GM23338 (cell line): ENCODE results near the gene HPS3. TPM values are rescaled to one million over a fixed set of nuclear protein-coding genes. Genes with fewer than 3 reads are reported as not detected.

Experiments used
- ATAC-seq: fragments of 200-7000 bp; cut with Tn5 transposase; 3 replicates; pipeline ENCODE4 v1.9.1; 2020
- DNase-seq: peaks from one replicate; pipeline ENCODE4 v3.0.0-alpha.2; 2015; ENCODE audit warnings: low spot score
- H2AFZ ChIP-seq: fragments of 200-600 bp; sonication (generic); 2 replicates; pipeline ENCODE4 v1.8.0; 2016; ENCODE audit warnings: antibody characterized with exemption, mild to moderate bottlenecking, moderate library complexity
- H3F3A ChIP-seq: fragments of 200-600 bp; sonication (generic); replicated peaks from 2 replicates; pipeline ENCODE4 v1.8.0; 2017; ENCODE audit warnings: antibody characterized with exemption, mixed run types, low read depth
- H3K27ac ChIP-seq: fragments of 200-600 bp; sonication (generic); 2 replicates; pipeline ENCODE4 v1.6.1; 2016; ENCODE audit warnings: low read depth
- H3K27me3 ChIP-seq: fragments of 200-600 bp; sonication (generic); 2 replicates; pipeline ENCODE4 v1.8.0; 2016; ENCODE audit warnings: mild to moderate bottlenecking, mixed run types, moderate library complexity; ENCODE audit not compliant: insufficient read depth
- H3K36me3 ChIP-seq: fragments of 200-600 bp; sonication (generic); 2 replicates; pipeline ENCODE4 v1.8.0; 2016; ENCODE audit warnings: mild to moderate bottlenecking; ENCODE audit not compliant: insufficient read depth
- H3K4me1 ChIP-seq: fragments of 200-600 bp; sonication (generic); 2 replicates; pipeline ENCODE4 v1.8.0; 2016; ENCODE audit warnings: mild to moderate bottlenecking, moderate library complexity; ENCODE audit not compliant: insufficient read depth
- H3K4me2 ChIP-seq: fragments of 200-600 bp; sonication (generic); 2 replicates; pipeline ENCODE4 v1.7.1; 2017; ENCODE audit warnings: mixed run types
- H3K4me3 ChIP-seq: fragments of 200-600 bp; sonication (generic); 2 replicates; pipeline ENCODE4 v1.6.1; 2016; ENCODE audit warnings: mixed run types
- H3K79me2 ChIP-seq: fragments of 200-600 bp; sonication (generic); replicated peaks from 2 replicates; pipeline ENCODE4 v1.8.0; 2017; ENCODE audit warnings: mild to moderate bottlenecking; ENCODE audit not compliant: insufficient read depth
- H3K9me2 ChIP-seq: fragments of 200-600 bp; sonication (generic); 2 replicates; pipeline ENCODE4 v1.8.0; 2017; ENCODE audit not compliant: insufficient read depth
- H4K20me1 ChIP-seq: fragments of 200-600 bp; sonication (generic); replicated peaks from 2 replicates; pipeline ENCODE4 v1.8.0; 2017; ENCODE audit warnings: mild to moderate bottlenecking; ENCODE audit not compliant: insufficient read depth
- H3K27ac Mint-ChIP-seq: 2 replicates; pipeline ENCODE4 v1.8.0; 2020; ENCODE audit warnings: inconsistent platforms, mild to moderate bottlenecking, moderate library complexity, mixed read lengths
- H3K27me3 Mint-ChIP-seq: 3 replicates; pipeline ENCODE4 v1.8.0; 2022; ENCODE audit warnings: low read depth, mild to moderate bottlenecking, moderate library complexity, mixed read lengths, inconsistent platforms; ENCODE audit not compliant: insufficient read depth, poor library complexity
- H3K36me3 Mint-ChIP-seq: 3 replicates; pipeline ENCODE4 v1.8.0; 2021; ENCODE audit warnings: low read depth, mild to moderate bottlenecking, inconsistent platforms, moderate library complexity, mixed read lengths
- H3K4me1 Mint-ChIP-seq: 3 replicates; pipeline ENCODE4 v1.8.0; 2020; ENCODE audit warnings: mild to moderate bottlenecking, inconsistent platforms, mixed read lengths
- H3K4me3 Mint-ChIP-seq: 3 replicates; pipeline ENCODE4 v1.8.0; 2021; ENCODE audit warnings: moderate library complexity, mild to moderate bottlenecking, inconsistent platforms, mixed read lengths
- H3K9me3 Mint-ChIP-seq: 3 replicates; pipeline ENCODE4 v1.8.0; 2020; ENCODE audit warnings: moderate library complexity, mild to moderate bottlenecking, inconsistent platforms, mixed read lengths
- CREB1 ChIP-seq: fragments of 250-450 bp; sonication (Bioruptor Pico); IDR thresholded peaks from 2 replicates; pipeline ENCODE4 v1.5.0; 2020; ENCODE audit warnings: low read depth, mild to moderate bottlenecking, moderate library complexity
- CTCF ChIP-seq, 2 experiments: fragments of 200-600 bp in 1 of 2; sonication (generic) in 1 of 2; conservative IDR thresholded peaks; 2 replicates each; pipeline versions ENCODE4 v1.5.1 to v1.6.1; 2016 to 2017; ENCODE audit warnings: antibody characterized with exemption in 2 of 2, low read depth in 2 of 2, mild to moderate bottlenecking in 2 of 2, moderate library complexity in 1 of 2
- ETS1 ChIP-seq: IDR thresholded peaks from 2 replicates; pipeline ENCODE4 v1.6.1; 2016; ENCODE audit warnings: antibody characterized with exemption
- EZH2 ChIP-seq: fragments of 200-600 bp; sonication (generic); IDR thresholded peaks from one replicate; pipeline ENCODE4 v1.8.0; 2017; ENCODE audit warnings: antibody characterized with exemption, mild to moderate bottlenecking, low read depth; ENCODE audit not compliant: unreplicated experiment
- EZH2phosphoT487 ChIP-seq: fragments of 200-600 bp; sonication (generic); IDR thresholded peaks from one replicate; pipeline ENCODE4 v1.8.1; 2018; ENCODE audit warnings: antibody characterized with exemption; ENCODE audit not compliant: unreplicated experiment
- JUNB ChIP-seq: IDR thresholded peaks from one replicate; pipeline ENCODE4 v1.6.1; 2016; ENCODE audit warnings: antibody characterized with exemption; ENCODE audit not compliant: unreplicated experiment
- NANOG ChIP-seq: IDR thresholded peaks from 2 replicates; pipeline ENCODE4 v1.6.1; 2016; ENCODE audit warnings: antibody characterized with exemption, borderline replicate concordance
- POLR2AphosphoS5 ChIP-seq: IDR thresholded peaks from 2 replicates; pipeline ENCODE4 v1.6.1; 2016; ENCODE audit warnings: antibody characterized with exemption, low read depth
- REST ChIP-seq: IDR thresholded peaks from one replicate; pipeline ENCODE4 v1.6.1; 2018; ENCODE audit warnings: antibody characterized with exemption; ENCODE audit not compliant: unreplicated experiment
- STAT1 ChIP-seq: IDR thresholded peaks from one replicate; pipeline ENCODE4 v1.6.1; 2016; ENCODE audit warnings: antibody characterized with exemption; ENCODE audit not compliant: unreplicated experiment
- ZNF114 ChIP-seq: fragments of 250-450 bp; sonication (Bioruptor Pico); IDR thresholded peaks from 2 replicates; pipeline ENCODE4 v1.5.0; 2020; ENCODE audit warnings: mild to moderate bottlenecking, moderate library complexity
- ZNF331 ChIP-seq: fragments of 250-450 bp; sonication (Bioruptor Pico); IDR thresholded peaks from 2 replicates; pipeline ENCODE4 v1.5.0; 2020; ENCODE audit warnings: low read depth, mild to moderate bottlenecking, moderate library complexity
- ZNF462 ChIP-seq: fragments of 250-450 bp; sonication (Bioruptor Pico); IDR thresholded peaks from 2 replicates; pipeline ENCODE4 v1.5.0; 2020; ENCODE audit warnings: mild to moderate bottlenecking, moderate library complexity
- polyA plus RNA-seq: library from polyadenylated mRNA; unstranded; fragments of >200 nt; fragmentation: Nextera tagmentation; extraction: Ambion mirVana; gene quantifications from 2 replicates; pipeline ENCODE4 v1.2.1, GENCODE V29; 2016
- total RNA-seq: library from RNA; depleted of rRNA; stranded (reverse); fragments of >200 nt; shearing (Covaris generic); gene quantifications from 2 replicates; pipeline ENCODE4 v1.2.3, GENCODE V29; 2014

Gene HPS3
- total and polyA plus RNA-seq, 2 experiments from 2014 or later = 41.7 to 66.8 TPM

GRCh38 chr3:149090907-149091306 lies 38.5 kb upstream of the HPS3 start:
- DNase-seq (no peak), ATAC-seq (no peak)
- Mint-ChIP-seq H3K36me3 (peaks cover 10% of the 10 kb centered on the region), H3K27me3 (peaks cover 22% of the 10 kb centered on the region), H3K4me1 (no peaks in the 10 kb centered on the region; the same call in 2 of the 3 replicates), H3K9me3 (peaks cover 8% of the 10 kb centered on the region), H3K27ac (no peak overlapping the region), H3K4me3 (no peak overlapping the region)
- Histone ChIP-seq H3K36me3 (no peaks in the 10 kb centered on the region), H3K4me3 (no peak overlapping the region), H3K4me2 (no peak overlapping the region), H3K79me2 (no peaks in the 10 kb centered on the region), H2AFZ (peak overlapping the region; percentile 90; the same call in 1 of the 2 replicates), H3K27me3 (peaks cover 13% of the 10 kb centered on the region), H3F3A (0 out of 2 replicates have a peak, but pooled peaks cover 3% of the 10 kb centered on the region), H4K20me1 (no peaks in the 10 kb centered on the region), H3K27ac (no peak overlapping the region), H3K4me1 (no peaks in the 10 kb centered on the region), H3K9me2 (peaks cover 3% of the 10 kb centered on the region; the same call in 1 of the 2 replicates)
- no peak for TF ChIP-seq STAT1
- TF ChIP-seq CTCF (conservative IDR thresholded peaks at IDR 0.05; ENCODE audit: low read depth in 2 of 2) = no peak
- no peak for TF ChIP-seq ZNF114 (CRISPR knock-in tag)
- TF ChIP-seq REST = no peak
- TF ChIP-seq JUNB = no peak
- no peak for TF ChIP-seq NANOG
- no peak for TF ChIP-seq EZH2
- TF ChIP-seq ZNF462 = no peak
- no peak for TF ChIP-seq CREB1 (CRISPR knock-in tag)
- TF ChIP-seq EZH2phosphoT487 = no peak
- TF ChIP-seq POLR2AphosphoS5 = no peak
- no peak for TF ChIP-seq ZNF331 (CRISPR knock-in tag)
- no peak for TF ChIP-seq ETS1
